Stimulated activated CD8-positive, alpha-beta memory T cell treated with anti-CD3 and anti-CD28 coated beads, Interleukin-7, amount 100 ng/mL, for 24 hours (primary cell): ENCODE data around the gene RGS7.
"Not testable (repeated sequence)": the region's sequence is repeated elsewhere in the genome, so short reads cannot be mapped to it uniquely, and the experiment has no call there.

Experiments
- DNase-seq: peaks from one replicate; pipeline ENCODE4 v3.0.0-alpha.2; 2020; ENCODE audit warnings: low read depth

Gene RGS7

GRCh38 chr1:240776237-240776636 is 580.8 kb downstream of the RGS7 start:
- no peak for DNase-seq

GRCh38 chr1:240772131-240772530 is 584.9 kb downstream of the RGS7 start:
- DNase-seq = no peak

- DNase-seq = no peak
Observed at GRCh38 chr1:240771450-240771849, 585.6 kb downstream of the RGS7 start.

- no peak for DNase-seq
Observed at GRCh38 chr1:240768979-240769378, 588.0 kb downstream of the RGS7 start.

- no peak for DNase-seq
Observed at GRCh38 chr1:240766831-240767230, 590.2 kb downstream of the RGS7 start.

- no peak for DNase-seq
Observed at GRCh38 chr1:240765732-240766363, 591.2 kb downstream of the RGS7 start.

- DNase-seq = no peak
Observed at GRCh38 chr1:240763771-240764170, 593.2 kb downstream of the RGS7 start.

- DNase-seq = not testable (repeated sequence)
Observed at GRCh38 chr1:240763095-240763494, 593.9 kb downstream of the RGS7 start.

GRCh38 chr1:240762471-240762987 is 594.5 kb downstream of the RGS7 start:
- not testable (repeated sequence) for DNase-seq

GRCh38 chr1:240758777-240759176 is 598.2 kb downstream of the RGS7 start:
- DNase-seq = not testable (repeated sequence)

- no peak for DNase-seq
Observed at GRCh38 chr1:240758296-240758695, 598.7 kb downstream of the RGS7 start.

- DNase-seq = no peak
Observed at GRCh38 chr1:240747907-240748306, 609.1 kb downstream of the RGS7 start.

GRCh38 chr1:240743705-240744104 is 613.3 kb downstream of the RGS7 start:
- DNase-seq = no peak

- no peak for DNase-seq
Observed at GRCh38 chr1:240739754-240740153, 617.3 kb downstream of the RGS7 start.

- DNase-seq = no peak
Observed at GRCh38 chr1:240739139-240739538, 617.9 kb downstream of the RGS7 start.

- no peak for DNase-seq
Observed at GRCh38 chr1:240737766-240738265, 619.2 kb downstream of the RGS7 start.

- no peak for DNase-seq
Observed at GRCh38 chr1:240737298-240737697, 619.7 kb downstream of the RGS7 start.

GRCh38 chr1:240734705-240735104 is 622.3 kb downstream of the RGS7 start:
- not testable (repeated sequence) for DNase-seq

GRCh38 chr1:240734001-240734400 is 623.0 kb downstream of the RGS7 start:
- no peak for DNase-seq

GRCh38 chr1:240732390-240732789 is 624.6 kb downstream of the RGS7 start:
- DNase-seq = no peak
